ENCODE results near the gene PRKD1.
"Not testable (repeated sequence)": the region's sequence is repeated elsewhere in the genome, so short reads cannot be mapped to it uniquely, and the experiment has no call there.

PRKD1 gene

DNA sequence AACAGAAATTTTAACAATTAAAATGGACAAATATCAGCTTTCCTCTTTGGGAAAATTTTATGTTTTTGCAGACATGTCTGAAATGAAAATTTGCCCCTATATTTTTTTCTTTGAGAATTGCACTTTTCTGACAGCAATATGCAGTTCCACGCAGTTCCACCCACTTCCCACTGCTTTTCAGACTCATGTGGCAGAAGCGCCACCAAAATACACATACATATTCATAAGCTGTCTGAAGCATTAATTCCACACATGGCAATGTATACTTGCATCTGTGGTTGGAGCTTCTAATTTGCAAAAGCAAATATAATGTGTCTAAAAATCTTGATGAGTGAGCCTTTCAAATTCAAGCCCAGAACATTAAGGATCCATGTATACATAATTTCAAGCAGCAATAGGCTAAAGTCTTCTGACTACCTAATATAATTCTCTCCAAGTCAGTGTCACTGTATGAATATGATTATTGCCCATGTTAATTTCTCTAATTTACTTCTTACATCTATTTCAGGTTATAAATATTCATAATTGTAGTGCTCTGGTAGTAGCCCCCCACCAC, 129.5 kb downstream of the PRKD1 start:
- DNase-seq: no peak

DNA sequence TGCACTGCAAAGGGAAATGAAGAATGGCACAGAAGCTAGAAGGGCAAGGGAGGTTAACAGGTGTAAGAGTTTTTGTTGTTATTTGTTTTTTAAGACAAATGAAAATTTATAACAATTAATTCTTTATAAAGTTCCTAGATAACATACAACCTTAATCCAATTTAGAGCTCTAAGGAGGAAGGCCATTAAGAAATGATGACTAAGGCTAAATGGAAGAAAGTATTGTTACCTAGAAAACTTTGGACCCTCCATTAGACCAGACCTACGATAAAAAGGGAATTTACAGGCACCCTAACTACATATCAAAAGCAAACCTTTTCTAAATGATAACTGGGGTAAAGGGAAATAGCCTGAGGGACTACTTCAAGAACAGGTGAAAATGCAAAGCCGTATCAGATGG, 130.8 kb downstream of the PRKD1 start:
- DNase-seq: no peak

DNA sequence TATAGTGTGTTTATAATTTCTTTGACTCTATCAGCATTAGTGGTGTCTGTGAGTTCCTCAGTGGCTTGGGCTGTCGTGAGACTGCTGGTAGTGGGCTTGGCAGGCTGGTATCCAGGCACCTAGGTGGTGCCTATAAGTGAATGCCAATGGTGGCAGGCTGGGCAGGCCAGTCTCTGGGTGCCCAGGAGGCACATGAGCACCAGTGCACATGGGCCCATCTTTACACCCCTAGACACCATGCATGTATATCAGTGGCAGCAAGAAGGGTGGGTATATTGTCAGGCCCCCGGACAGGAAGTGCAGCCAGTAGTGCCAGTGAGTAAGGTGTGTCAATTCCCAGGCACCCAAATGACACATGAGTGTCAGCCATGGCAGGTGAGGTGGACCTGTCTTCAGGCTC, 138.2 kb downstream of the PRKD1 start:
- DNase-seq: no peak

DNA sequence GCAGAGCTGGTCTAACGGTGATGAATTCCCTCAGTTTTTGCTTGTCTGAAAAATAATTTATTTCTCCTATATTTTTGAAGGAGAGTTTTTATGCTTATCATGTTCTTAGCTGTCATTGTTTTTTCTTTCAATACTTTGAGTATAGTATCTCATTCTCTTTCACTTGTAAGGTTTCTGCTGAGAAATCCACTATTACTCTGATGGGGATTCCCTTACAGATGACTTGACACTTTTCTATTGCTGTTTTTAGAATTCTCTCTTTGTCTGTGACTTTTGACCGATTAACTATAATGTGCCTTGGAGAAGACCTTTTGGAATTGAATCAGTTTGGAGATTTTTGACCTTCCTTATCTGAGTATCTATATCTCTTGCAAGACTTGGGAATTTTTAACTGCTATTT, 139.6 kb downstream of the PRKD1 start:
- no peak for DNase-seq

DNA sequence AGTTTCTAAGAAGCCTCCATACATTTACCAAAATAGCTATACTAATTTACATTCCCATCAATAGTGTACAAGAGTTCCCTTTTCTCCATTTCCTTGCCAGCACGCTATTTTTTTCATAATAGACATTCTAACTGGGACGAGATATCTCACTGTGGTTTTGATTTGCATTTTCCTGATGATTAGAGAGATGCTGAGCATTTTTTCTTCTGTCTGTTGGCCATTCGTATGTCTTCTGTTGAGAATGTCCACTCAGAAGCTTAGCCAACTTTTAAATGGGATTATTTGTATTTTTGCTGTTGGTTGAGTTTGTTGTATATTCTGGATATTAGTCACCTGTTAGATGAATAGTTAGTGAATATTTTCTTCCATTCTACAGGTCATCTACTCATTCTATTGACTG, 144.1 kb downstream of the PRKD1 start:
- DNase-seq: no peak

DNA sequence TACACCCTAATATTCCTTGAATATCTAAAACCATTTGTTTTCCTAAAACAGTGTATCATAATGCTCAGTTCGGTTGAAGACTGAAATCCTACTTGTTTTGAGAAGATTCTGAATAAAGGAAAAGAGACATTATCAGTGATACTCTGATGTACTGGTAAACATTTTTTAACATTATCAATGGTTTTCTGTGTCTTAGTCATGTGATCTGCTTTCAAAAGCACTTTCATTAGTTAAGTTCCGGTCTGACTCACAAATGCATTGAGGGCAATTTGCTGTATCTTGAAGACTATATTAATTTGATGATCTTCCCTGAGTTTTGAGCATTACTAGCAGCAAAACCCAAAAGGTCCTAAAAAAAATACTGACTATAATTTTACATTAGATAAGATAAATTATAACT, 145.6 kb downstream of the PRKD1 start:
- DNase-seq: no peak

DNA sequence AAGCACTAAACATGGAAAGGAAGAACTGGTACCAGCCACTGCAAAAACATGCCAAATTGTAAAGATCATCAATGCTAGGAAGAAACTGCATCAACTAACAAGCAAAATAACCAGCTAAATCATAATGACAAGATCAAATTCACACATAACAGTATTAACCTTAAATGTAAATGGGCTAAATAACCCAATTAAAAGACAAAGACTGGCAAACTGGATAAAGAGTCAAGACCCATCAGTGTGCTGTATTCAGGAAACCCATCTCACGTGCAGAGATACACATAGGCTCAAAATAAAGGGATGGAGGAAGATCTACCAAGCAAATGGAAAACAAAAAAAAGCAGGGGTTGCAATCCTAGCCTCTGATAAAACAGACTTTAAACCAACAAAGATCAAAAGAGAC, 150.5 kb downstream of the PRKD1 start:
- not testable (repeated sequence) for DNase-seq

DNA sequence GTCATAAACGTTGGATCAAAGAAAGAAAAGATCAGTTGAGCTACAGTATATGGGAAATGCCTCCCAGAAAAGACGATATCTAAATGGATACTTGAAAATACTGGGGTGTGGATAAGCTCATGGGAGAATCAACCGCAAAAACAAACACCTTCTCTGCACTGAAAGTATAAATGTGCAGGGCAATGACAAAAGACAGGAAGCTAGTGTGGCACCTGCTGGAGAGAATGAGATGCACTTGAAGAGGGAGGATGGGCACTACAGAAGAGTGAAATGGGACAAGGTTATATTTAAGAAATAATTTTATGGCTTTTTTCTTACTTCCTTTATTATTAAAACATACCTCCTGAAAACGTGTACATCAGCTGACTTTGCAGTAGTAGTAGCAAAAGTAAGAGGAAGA, 153.7 kb downstream of the PRKD1 start:
- no peak for DNase-seq

DNA sequence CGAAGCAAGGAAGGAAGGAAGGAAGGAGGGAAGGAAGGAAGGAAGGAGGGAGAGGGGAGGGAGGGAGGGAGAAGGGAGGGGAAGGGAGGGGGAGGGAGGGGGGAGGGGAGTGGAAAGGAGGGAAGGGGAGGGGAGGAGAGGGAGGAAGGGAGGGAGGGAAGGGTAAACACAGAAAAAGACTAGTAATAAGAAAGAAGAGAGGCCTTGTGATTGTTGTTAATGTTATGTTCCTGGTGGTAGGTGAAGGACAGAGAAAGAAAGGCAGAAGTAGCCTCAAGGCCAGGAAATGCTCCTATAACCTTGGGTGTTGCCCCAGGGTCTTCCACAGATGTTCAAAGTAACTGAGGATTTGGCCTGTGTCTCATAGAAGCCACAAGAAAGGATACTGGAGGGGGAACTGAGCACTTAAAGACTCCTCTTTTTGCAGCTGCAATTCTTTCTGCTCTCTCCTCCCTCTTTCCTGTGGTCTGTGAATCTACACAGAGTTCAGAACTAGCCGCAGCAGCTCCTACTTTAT, 164.2 kb downstream of the PRKD1 start:
- DNase-seq: no peak

DNA sequence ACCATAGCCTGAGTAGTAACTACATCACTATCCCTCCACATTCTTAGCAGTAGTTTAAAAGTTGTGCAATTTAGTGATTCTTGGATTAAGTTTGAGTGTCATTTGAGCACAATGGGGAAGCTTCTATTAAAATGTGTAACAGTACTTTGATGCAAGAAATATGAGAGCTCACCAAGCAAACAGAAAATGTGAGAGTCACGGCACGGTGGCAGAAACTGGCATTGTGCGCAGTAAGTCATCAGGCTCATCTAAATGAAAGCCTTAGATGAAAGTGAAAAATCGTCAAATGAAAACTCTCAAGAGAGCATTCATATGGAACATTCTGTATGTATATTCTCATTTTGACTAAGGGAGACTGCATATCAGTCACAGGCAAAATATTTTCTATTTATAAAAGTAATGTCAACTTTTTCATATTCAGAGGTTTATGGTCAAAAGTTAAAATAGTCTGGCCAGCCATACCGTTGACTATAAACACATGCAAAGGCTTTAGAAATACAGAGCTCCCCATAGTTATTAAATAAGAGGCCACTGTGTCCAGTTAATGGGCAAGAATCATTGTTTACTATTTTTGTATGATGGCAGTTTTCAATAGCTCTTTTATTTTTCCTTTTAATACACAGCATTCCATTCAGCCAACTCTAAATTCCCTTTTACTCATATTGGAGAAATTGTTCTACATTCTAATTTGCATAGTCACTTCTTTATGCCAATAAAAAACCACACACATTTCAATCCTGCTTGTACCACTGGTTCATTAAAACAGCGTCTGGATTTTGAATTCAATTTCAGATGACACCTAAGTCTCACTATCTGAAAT, 167.9 kb downstream of the PRKD1 start:
- DNase-seq: no peak

DNA sequence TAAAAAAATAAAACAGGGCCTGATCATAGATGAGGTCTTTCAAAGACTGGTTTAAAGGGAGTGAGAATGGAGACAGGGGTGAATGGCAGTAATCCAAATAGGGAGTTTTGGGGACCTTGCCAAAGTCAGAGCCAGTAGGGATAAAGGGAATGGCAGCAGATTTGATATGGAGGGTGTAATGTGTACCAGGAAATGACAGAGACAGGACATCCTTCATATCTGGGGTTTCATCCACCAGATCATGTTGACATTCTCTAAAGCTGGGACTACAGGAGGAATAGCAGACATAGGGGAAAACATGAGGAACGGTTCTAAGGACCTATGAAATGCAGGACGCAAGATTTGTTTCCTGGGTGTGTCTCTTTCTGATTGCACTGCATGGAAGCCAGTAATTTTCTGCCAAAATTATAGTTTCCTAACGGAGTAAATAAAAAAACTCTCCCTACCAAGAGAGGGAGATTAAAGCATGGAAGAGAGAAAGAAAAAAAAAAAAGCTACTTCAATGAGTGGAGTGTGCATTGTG, 169.9 kb downstream of the PRKD1 start:
- no peak for DNase-seq

DNA sequence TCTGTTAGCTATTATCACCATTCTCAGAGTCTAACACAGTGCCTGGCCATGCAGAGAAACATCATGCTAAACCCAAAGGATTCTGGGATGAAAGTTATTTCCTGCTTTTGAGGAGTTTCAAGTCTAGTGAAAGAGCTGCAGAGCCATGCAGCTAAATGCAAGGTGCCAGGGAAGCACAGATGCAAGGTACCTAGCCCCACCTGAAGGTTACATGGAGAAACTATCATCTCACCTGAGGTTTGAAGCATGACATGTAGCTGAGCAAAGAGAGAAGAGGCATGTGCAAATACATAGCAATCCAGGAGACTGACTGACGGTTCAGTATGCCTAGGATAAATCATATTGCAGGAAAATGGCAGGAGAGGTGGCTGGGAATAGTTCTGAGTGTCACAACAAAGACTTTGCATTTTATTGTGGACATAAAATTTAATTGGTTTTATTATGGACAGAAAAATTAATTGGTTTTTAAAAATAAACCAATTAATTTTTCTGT, 170.4 kb downstream of the PRKD1 start:
- no peak for DNase-seq

DNA sequence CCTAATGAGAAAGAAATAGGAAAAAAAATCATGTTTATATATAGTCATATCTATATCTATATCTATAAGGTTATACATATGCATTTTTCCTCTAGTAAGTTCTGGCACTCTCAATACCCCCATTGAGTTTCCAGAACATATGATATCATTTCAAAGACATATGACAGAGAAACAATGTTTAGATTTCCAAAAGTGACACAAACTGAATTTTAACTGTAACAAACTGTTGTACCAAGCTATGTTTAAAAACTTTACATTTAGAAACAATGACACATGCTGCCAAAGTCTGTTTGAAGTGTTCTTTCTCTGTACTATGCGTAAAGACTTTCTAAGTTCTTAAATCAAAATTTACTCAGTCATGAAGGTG, 171.6 kb downstream of the PRKD1 start:
- no peak for DNase-seq

DNA sequence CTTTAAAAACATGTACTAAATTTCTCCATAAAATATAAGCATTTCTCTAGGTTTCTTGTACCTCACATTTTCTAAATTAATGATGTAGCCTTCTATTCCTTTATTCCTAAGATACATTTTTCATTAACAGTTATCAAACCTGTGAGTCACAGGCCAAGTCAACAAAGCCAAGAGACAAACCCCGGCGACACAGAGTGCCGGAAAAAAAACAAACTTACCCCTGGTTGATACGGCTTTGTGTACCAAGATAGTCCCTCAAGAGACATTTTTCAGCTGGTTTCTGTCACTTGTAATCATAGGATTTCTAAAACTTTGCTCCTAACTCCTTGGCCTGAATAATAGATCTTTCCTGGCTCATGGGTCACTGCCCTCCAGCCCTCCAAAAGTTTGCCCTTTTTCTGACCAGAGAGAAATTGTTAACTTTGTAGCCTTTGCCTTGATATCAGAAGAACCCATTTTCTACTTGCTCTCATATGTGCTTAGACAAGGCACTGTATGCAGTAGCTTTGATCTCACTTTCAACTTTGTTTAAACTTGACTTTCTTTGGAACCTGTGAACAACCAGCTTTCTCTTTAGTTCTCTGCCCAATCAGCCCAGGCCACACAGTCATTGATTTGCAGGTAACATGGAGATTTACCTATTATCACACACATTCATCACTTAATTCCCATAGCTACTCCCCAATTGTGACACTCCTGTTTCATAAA, 172.2 kb downstream of the PRKD1 start:
- no peak for DNase-seq

DNA sequence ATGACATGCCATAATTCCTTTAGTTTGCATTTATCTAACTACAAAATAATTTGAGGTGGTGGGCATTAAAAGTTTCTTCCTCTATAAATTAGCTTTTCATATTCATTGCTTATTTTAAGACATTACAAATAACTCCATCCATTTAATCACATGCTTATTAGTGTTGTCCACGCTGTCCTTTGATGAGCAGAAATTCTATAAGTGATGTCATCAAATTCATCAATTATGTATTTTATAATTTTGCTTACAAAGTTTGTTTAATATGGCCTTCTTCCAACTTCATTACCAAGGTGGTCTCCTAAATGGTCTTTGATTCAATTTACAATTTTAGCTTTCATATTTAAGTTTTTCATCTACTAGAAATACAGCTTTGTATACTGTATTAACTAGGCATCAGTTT, 173.5 kb downstream of the PRKD1 start:
- DNase-seq: no peak

DNA sequence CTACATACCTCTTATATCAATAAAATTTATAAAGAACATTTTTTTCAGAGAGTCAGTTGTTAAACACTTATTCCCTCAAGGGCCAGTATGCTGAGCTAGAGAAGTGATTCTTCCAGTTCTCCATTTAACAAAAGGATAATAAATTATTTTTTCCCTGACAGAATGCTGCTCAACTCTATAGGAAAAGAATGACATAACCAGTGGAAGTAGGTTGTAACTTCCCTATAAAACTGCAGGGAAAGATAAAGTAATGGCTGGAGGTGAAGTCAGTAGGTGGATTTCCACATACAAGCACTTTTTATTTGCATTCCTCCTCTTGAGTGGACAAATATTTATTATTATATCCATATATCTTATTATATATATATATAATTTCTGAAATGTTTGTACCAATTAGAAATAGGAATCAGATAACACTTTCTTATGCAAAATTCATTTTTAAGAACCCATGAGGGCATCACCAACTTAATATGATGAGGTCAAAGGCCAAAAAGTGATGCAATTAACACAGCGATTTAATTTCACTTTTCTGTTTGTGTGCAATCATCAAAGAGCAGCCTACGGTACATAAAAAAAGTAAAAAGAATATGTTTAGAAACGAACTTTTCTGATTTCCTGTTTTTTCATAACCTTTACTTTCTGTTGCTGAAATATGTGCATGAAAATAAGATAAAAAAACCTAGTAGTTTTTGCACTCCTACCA, 175.3 kb downstream of the PRKD1 start:
- DNase-seq: no peak

DNA sequence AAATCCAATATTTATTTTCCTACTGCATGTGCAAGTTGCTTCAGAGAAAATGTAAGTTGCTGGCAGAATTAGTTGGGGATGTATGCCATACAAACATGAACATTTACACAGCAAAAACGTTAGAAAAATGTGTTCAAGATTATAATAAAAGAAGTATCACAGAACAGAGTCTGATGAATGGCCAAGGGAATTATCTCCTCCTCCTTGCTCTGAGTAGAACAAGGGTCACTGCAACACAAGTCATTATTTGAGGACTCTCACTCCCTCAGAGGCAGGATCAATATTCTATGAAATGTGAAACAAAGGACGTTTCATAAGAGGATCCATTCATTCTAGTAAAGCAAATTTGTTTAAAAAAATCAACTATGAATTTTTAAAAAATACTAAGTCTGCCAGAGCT, 177.8 kb downstream of the PRKD1 start:
- no peak for DNase-seq

DNA sequence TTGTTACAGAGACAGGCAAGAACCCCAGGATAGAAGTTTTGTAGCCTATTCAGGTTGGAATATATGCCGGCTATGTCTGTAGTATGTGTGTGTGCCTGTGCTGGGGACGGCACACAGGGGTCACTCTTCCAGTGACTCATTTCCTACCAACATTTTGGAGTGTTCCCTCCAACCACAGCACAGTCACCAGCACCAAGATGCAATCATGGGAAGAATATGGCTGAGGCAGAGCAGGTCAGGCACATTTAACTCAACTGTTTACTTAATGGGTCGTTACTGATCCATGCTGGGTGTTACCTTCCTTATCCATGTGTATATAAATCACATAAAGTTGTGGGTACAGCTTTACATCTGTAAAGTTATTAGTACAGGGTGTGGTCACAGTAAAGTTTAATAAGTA, 178.3 kb downstream of the PRKD1 start:
- DNase-seq: no peak

DNA sequence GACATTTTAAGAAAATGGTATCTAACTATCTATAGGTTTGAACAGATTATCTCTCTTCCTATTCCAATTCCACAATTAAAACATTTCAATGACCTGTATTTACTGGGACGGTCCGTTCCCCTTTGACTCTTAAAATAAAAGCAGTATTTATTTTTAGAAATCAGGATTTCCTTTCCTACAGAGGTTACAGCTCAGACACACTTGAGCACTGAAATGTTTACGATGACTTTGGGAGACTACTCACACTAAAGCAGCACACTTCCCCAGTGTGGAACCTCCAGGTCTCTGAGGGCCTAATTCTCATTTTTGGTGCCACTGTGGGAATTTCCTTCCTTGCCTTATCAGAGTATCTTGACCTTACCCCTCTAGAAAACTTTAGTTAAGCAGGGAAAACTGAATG, 181.8 kb downstream of the PRKD1 start:
- DNase-seq: no peak

DNA sequence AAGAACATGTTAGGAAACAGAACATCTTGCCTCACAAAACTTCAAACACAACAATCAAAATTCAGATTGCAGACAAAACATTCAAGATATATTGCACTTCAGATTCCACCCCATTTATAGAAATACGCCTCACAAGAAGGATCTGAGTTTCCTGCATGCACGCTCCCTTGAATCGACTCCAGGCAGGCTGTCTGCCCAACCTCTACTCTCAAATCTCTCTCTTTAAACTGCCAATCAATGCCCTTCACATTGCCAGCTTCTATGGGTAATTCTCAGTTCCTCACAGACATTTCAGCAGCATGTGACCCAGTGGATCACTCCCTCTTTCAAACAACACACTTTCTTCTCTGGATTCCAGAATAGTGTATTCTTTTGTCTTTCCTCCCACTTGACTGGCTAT, 184.1 kb downstream of the PRKD1 start:
- DNase-seq: no peak

DNA sequence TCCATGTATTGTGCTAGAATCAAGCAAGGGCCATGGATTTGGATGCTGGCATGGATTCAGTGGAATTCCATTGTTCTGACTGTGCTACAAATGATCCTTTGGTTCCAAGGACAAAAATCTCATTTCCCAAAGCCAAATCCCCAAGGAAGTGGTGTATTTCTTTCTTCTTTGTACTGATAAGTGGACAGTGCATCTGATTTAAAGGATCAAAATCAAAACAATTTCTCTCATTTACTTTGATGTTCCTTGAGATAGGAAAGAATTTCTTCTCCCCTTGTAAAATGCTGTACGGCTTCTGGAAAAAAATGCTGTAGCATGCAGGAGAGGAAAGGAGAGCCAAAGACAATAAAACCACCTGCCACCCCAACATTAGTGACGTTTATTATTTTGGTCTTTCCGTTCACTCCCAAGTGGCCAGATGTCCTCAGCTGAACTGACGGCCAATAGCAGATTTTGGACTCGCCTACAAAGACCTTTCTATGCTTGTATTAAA, 185.7 kb downstream of the PRKD1 start:
- no peak for DNase-seq

DNA sequence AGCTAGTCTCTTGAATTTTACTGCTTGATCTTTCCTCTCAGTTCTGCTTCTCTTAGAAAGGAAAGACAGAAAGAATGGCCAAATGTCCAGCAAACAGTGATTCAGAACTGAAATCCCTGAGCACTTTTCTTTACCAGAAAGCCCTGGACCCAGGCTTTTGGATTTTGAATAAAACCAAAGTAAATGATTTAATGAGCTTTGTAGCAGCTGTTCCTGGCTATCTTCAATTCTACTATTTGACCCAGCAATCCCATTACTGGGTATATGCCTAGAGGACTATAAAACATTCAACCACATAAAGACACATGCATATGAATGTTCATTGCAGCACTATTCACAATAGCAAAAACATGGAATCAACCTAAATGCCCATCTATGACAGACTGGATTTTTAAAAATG, 187.2 kb downstream of the PRKD1 start:
- DNase-seq: no peak

DNA sequence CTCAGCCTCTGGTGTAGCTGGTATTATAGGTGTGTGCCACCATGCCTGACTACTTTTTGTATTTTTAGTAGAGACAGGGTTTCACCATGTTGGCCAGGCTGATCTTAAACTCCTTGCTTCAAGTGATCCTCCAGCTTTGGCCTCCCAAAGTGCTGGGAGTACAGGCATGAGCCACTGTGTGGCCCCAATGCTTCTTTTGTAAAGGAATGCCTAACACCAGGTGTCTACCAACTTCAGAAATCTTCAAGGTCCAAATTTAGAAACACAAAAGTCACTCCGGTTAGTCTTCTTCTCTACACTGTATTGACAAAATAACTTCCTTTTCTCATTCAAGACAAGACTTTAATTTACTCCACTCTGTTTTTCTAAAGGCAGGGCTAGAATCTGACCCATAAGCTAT, 188.7 kb downstream of the PRKD1 start:
- no peak for DNase-seq

All from DMS79 treated with DMSO at 0.1 percent for 48 hours (cell line).